ENCODE data around the gene MBD3L2B.

Gene MBD3L2B

DNA sequence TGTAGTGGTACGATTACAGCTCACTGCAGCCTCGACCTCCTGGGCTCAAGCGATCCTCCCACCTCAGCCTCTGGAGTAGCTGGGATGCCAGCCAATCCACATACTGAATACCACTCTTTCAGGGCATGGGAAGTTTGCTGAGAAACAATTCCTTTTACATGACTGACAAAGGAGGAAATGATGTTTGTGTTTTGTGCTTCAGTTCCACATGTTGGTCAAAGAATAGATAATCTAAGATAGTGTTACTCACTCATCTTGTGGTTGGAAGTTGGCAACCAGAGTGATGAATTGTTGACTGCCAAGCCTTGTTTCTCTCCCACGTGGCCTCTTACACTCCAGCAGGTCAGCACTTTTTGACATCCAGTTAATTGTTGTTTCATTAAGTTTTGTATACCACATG is 7.6 kb downstream of the MBD3L2B start:
- no peak for DNase-seq (ENCODE audit: extremely low read depth in 1 of 2, low read depth in 1 of 2)

DNA sequence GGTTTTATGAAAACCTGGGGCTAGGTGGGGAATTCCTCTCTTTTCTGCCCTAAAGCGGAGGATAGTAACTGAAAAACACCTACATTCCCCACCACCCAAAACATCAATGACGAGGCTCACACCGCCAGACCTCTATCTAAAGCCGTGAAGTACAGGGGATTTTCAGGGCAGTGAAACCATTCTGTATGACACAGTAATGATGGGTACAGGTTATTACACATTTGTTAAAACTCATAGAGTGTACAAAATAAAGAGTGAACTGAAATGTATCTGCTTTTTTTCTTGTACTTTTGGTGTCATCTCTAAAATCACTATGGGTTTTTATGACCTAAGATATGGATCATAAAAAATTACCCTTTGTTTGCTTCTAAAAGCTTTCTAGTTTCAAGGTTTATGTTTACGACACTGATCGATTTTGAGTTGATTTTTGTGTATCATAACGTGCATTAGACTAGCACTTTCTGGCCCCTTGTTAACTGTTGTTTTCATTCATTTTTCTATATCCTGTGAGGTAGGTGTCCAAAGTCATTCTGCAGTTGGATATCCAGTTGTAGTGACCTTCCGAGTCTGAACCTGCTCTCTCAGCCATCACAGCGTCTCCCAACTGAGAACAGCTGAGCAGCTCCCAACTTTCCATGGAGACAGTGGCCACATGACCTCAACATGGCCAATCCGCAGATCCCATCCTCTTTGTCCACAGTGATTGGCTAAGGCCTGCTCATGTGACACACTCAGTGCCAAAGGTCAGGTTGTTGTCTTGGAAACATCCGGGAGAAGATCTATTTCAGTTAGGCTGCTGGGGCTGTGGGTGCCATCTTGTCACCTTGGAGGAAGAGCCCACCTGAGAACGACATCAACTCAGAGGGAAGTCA is 10.3 kb downstream of the MBD3L2B start:
- DNase-seq (ENCODE audit: extremely low read depth in 1 of 2, low read depth in 1 of 2), result no peak

DNA sequence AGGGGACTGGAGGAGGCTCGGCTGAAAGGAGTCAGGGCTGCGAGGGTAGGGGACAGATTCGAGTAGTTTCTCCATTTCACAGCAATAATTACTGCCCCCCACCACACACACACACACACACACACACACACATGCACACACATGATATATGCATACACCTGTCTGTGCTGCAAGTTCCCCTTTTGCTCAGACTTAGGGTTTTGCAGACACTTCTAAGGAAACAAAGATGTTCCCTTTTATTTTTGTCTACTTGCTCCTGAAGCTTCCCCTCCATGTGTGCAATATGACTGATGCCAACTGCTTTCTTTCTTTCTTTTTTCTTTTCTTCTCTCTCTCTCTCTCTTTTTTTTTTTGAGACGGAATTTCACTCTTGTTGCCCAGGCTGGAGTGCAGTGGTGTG is 13.4 kb downstream of the MBD3L2B start:
- no peak for DNase-seq (ENCODE audit: extremely low read depth in 1 of 2, low read depth in 1 of 2)

GRCh38 chr19:7006135-7006704 is 15.0 kb downstream of the MBD3L2B start:
- DNase-seq (ENCODE audit: extremely low read depth in 1 of 2, low read depth in 1 of 2), result no peak

GRCh38 chr19:7004313-7004931 is 16.8 kb downstream of the MBD3L2B start:
- no peak for DNase-seq (ENCODE audit: extremely low read depth in 1 of 2, low read depth in 1 of 2)

DNA sequence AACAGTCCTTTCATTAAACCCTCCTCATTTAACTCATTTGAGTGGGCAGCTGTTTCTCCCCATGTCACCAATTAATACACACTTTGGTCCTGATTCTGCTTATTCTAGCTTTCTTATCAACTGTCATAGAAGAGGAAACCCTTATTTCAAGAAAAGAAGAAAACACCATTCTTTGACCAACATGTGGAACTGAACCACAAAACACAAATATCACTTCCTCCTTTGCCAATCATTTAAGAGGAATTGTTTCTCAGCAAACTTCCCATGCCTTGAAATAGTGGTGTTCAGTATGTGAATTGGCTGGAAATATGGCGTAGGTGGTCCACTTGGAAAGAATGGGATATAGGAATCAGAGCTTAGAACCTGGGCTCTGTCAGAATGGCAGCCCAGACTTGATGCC is 20.4 kb downstream of the MBD3L2B start:
- DNase-seq (ENCODE audit: extremely low read depth in 1 of 2, low read depth in 1 of 2), result no peak

DNA sequence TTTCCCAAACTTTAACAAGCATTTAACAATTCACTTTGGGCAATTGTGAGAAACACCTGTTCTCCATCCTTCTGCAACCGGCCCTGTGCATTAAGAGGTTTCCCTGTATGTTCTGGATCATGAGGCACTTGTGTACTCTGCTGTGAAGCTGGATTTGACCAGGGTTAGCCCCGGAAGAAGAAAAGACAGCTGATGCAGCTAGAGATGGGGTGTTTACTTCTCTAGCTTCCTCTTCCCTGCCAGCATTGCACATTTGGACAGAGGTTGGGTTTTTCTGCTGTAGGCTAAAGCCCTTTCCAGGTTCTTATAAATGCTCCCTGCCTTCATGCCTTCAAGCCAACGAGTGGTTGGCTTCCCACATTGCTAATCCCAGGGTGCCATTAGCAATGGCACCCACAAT is 20.9 kb downstream of the MBD3L2B start:
- no peak for DNase-seq (ENCODE audit: extremely low read depth in 1 of 2, low read depth in 1 of 2)

- no peak for DNase-seq (ENCODE audit: extremely low read depth in 1 of 2, low read depth in 1 of 2)
Measured at GRCh38 chr19:6999933-7000332, 21.3 kb downstream of the MBD3L2B start.

DNA sequence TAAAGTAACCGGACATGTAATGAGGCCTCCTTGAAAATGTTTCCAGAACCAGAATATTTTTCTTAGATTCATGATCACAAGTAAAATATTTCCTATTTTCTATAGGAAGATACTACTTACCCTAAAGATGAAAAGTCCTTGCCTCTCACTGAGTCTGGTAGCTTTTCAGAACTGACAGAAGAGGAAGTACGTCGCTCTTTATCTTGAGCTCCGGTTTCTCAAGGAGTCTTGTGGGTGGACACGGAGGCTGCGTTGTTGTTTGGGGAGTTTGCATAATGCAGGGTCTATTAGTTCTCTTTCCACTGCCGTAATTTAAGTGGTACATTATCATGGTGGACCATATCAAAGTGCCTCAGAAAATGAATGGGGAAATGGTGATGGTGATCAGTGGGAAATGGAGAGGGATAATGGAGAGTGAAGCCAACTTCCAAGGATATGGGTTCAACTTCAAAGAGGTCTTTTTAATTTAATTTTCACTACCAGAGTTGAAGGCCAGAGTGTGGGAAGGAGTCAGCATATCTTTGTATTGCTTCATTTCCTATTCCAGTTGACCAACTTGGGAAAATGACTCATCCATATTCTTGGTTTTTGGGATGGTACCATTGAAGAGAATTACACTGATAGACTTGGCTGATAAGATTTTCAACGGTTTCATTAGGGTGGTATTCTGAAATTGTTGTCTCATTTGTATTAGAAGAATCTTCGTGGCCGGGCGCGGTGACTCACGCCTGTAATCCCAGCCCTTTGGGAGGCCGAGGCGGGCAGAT is 23.4 kb downstream of the MBD3L2B start:
- DNase-seq (ENCODE audit: extremely low read depth in 1 of 2, low read depth in 1 of 2), result no peak

- no peak for DNase-seq (ENCODE audit: extremely low read depth in 1 of 2, low read depth in 1 of 2)
Measured at GRCh38 chr19:6996810-6997209, 24.4 kb downstream of the MBD3L2B start.

DNA sequence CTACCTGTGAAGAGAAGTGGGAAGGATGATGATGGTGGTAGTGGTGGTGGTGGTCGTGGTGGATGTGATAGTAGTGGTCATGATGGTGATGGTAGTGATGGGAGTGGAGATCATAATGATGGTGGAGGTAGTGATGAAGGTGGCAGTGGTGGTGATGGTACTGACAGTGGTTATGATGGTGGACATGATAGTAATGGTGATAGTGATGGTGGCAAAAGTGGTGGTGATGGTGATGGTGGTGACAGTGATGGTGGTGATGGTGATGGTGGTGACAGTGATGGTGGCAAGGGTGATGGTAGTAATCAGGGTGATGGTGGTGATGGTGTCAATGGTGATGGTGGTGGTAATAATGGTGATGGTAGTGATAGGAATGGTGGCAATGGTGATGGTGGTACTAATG is 26.2 kb downstream of the MBD3L2B start:
- no peak for DNase-seq (ENCODE audit: extremely low read depth in 1 of 2, low read depth in 1 of 2)

DNA sequence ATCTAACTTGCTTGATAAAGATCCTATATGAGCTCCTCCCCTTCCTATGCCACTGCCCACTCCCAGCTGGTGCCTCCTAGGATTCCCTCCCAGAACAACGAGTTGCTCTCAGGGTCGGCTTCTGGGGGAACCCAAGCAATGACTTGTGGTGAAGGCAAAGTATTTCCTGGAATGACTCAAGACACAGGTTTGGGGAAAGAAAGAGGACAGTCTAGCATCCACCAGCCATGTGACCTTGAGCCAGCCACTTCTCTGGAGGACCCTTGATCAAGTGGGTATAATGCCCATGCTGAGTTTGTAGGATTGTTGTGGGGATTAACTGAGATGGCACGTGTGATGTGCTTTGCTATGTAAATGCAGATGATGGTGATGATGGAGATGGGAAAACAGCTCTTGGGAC is 33.0 kb downstream of the MBD3L2B start:
- no peak for DNase-seq (ENCODE audit: extremely low read depth in 1 of 2, low read depth in 1 of 2)

- DNase-seq (ENCODE audit: extremely low read depth in 1 of 2, low read depth in 1 of 2), result no peak
Measured at GRCh38 chr19:6987850-6988249, 33.4 kb downstream of the MBD3L2B start.

GRCh38 chr19:6983448-6983847 is 37.8 kb downstream of the MBD3L2B start:
- no peak for DNase-seq (ENCODE audit: extremely low read depth in 1 of 2, low read depth in 1 of 2)

GRCh38 chr19:6979399-6979798 is 41.8 kb downstream of the MBD3L2B start:
- DNase-seq (ENCODE audit: extremely low read depth in 1 of 2, low read depth in 1 of 2), result no peak

GRCh38 chr19:6976197-6976596 is 45.0 kb downstream of the MBD3L2B start:
- DNase-seq (ENCODE audit: extremely low read depth in 1 of 2, low read depth in 1 of 2), result no peak

DNA sequence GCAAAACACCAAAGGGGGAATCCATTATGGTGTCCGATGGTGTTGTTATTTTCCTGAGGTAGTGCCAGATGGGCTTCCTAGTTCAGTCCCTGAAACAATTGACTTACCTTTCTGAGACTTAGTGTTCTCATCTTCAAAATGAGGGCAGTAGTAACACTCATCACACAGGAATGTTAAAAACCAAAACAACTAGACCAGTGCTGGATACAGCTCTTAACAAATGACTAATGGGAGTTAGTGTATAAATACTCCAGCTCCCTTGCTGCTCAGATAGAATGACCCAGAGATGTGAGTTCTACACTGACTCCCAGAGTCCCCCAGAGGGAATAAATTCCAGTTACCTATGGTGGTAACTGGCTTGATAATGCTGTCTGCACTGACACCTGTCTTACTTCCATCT is 49.9 kb downstream of the MBD3L2B start:
- DNase-seq (ENCODE audit: extremely low read depth in 1 of 2, low read depth in 1 of 2), result no peak

- no peak for DNase-seq (ENCODE audit: extremely low read depth in 1 of 2, low read depth in 1 of 2)
Measured at GRCh38 chr19:6970443-6970842, 50.8 kb downstream of the MBD3L2B start.

- DNase-seq (ENCODE audit: extremely low read depth in 1 of 2, low read depth in 1 of 2), result no peak
Measured at GRCh38 chr19:6970021-6970420, 51.2 kb downstream of the MBD3L2B start.

DNA sequence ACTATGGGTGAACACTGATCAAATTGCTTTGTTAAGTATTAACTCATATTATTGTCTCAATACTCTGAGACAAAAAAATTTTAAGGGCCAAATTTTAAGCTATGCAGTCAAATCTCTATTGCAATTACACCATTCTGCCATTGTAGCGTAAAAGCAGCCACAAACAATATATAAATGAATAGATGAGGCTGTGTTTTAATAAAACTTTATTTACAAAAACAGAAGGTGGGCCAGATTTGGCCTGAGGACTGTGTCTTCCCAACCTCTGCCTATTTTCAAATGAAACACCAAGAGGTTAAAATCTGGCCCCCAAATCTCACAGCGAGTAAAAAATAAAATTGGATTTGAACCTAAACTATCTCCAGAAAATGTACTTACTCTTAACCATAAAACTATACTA is 51.7 kb downstream of the MBD3L2B start:
- no peak for DNase-seq (ENCODE audit: extremely low read depth in 1 of 2, low read depth in 1 of 2)

Data from activated CD8-positive, alpha-beta memory T cell treated with anti-CD3 and anti-CD28 coated beads for 1 hour (primary cell).